ENCODE data around the gene EMID1. TPM values are rescaled to one million over a fixed set of nuclear protein-coding genes. Genes with fewer than 3 reads are reported as not detected.

Gene EMID1
- total RNA-seq, 3 donors from 2014 or later (not counting 1 experiment from before 2014, with no cell fraction given) = 0.59 to 1.3 (median 0.65) TPM

GRCh38 chr22:29288837-29289236 is 83.1 kb downstream of the EMID1 start:
- DNase-seq = no peak
- Mint-ChIP-seq H3K27me3 (ENCODE audit: low read depth in 2 of 2) (no peaks in the 10 kb centered on the region), H3K27ac (peak overlapping the region; percentile 51 to 63), H3K9me3 (no peaks in the 10 kb centered on the region), H3K4me3 (no peak overlapping the region), H3K36me3 (peaks cover 41% of the 10 kb centered on the region), H3K4me1 (peaks cover 32 to 39% of the 10 kb centered on the region in 2 donors)
- TF ChIP-seq, protein P1, sequence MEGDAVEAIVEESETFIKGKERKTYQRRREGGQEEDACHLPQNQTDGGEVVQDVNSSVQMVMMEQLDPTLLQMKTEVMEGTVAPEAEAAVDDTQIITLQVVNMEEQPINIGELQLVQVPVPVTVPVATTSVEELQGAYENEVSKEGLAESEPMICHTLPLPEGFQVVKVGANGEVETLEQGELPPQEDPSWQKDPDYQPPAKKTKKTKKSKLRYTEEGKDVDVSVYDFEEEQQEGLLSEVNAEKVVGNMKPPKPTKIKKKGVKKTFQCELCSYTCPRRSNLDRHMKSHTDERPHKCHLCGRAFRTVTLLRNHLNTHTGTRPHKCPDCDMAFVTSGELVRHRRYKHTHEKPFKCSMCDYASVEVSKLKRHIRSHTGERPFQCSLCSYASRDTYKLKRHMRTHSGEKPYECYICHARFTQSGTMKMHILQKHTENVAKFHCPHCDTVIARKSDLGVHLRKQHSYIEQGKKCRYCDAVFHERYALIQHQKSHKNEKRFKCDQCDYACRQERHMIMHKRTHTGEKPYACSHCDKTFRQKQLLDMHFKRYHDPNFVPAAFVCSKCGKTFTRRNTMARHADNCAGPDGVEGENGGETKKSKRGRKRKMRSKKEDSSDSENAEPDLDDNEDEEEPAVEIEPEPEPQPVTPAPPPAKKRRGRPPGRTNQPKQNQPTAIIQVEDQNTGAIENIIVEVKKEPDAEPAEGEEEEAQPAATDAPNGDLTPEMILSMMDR (IDR thresholded peaks at IDR 0.05) = no peak
- Histone ChIP-seq H3K27ac (ENCODE audit: low read length) (no peak overlapping the region), H3K27me3 (ENCODE audit: control insufficient read depth, insufficient read depth, low read length) (no peaks in the 10 kb centered on the region), H3K4me1 (ENCODE audit: control insufficient read depth, insufficient read depth, low read length) (no peaks in the 10 kb centered on the region), H3K4me3 (ENCODE audit: low read length) (no peak overlapping the region), H3K9me3 (ENCODE audit: control insufficient read depth, insufficient read depth, low read length) (no peaks in the 10 kb centered on the region), H3K36me3 (ENCODE audit: control insufficient read depth, insufficient read depth, low read length) (peaks cover 90% of the 10 kb centered on the region)
- intact Hi-C loops (cut with micrococcal nuclease) = loop anchor here (1.0 kb wide), 1 partner anchor 18 kb away; no protein-coding TSS in a partner anchor
- ATAC-seq = no peak
- WGBS (ENCODE audit: insufficient coverage) = 50% methylated on average over 2 of the region's 2 CpGs

- no peak overlapping the region for H3K4me3 Mint-ChIP-seq
- peaks cover 41% of the 10 kb centered on the region for H3K36me3 Mint-ChIP-seq
- no peak overlapping the region for H3K27ac ChIP-seq (ENCODE audit: low read length)
- no peak for DNase-seq
- H3K9me3 Mint-ChIP-seq = no peaks in the 10 kb centered on the region
- WGBS (ENCODE audit: insufficient coverage) = 88% methylated on average over 5 of the region's 5 CpGs
- TF ChIP-seq, protein P1 (IDR thresholded peaks at IDR 0.05) = no peak
- no peaks in the 10 kb centered on the region for H3K27me3 Mint-ChIP-seq (ENCODE audit: low read depth in 2 of 2)
- H3K4me3 ChIP-seq (ENCODE audit: low read length) = no peak overlapping the region
- no peaks in the 10 kb centered on the region for H3K4me1 ChIP-seq (ENCODE audit: control insufficient read depth, insufficient read depth, low read length)
- H3K36me3 ChIP-seq (ENCODE audit: control insufficient read depth, insufficient read depth, low read length) = peaks cover 92% of the 10 kb centered on the region
- ATAC-seq = no peak
- peaks cover 32 to 39% of the 10 kb centered on the region in 2 donors for H3K4me1 Mint-ChIP-seq
- intact Hi-C loops (cut with micrococcal nuclease) = no loop called here
- no peaks in the 10 kb centered on the region for H3K9me3 ChIP-seq (ENCODE audit: control insufficient read depth, insufficient read depth, low read length)
- H3K27me3 ChIP-seq (ENCODE audit: control insufficient read depth, insufficient read depth, low read length) = no peaks in the 10 kb centered on the region
- no peak overlapping the region for H3K27ac Mint-ChIP-seq
These were observed 84.4 kb downstream of the EMID1 start for GRCh38 chr22:29290061-29290460.

- H3K4me1 ChIP-seq (ENCODE audit: control insufficient read depth, insufficient read depth, low read length) = no peaks in the 10 kb centered on the region
- ATAC-seq = peak in 1 of 3 donors; percentile 15
- H3K4me3 ChIP-seq (ENCODE audit: low read length) = no peak overlapping the region
- no peaks in the 10 kb centered on the region for H3K27me3 Mint-ChIP-seq (ENCODE audit: low read depth in 2 of 2)
- H3K27ac ChIP-seq (ENCODE audit: low read length) = no peak overlapping the region
- no peaks in the 10 kb centered on the region for H3K9me3 ChIP-seq (ENCODE audit: control insufficient read depth, insufficient read depth, low read length)
- H3K27ac Mint-ChIP-seq = no peak overlapping the region
- no peak for DNase-seq
- H3K27me3 ChIP-seq (ENCODE audit: control insufficient read depth, insufficient read depth, low read length) = no peaks in the 10 kb centered on the region
- intact Hi-C loops (cut with micrococcal nuclease) = no loop called here
- TF ChIP-seq, protein P1 (IDR thresholded peaks at IDR 0.05) = no peak
- peaks cover 41% of the 10 kb centered on the region for H3K36me3 Mint-ChIP-seq
- WGBS (ENCODE audit: insufficient coverage) = 91% methylated on average over 6 of the region's 7 CpGs
- peaks cover 94% of the 10 kb centered on the region for H3K36me3 ChIP-seq (ENCODE audit: control insufficient read depth, insufficient read depth, low read length)
- H3K9me3 Mint-ChIP-seq = no peaks in the 10 kb centered on the region
- no peak overlapping the region for H3K4me3 Mint-ChIP-seq
- H3K4me1 Mint-ChIP-seq = peaks cover 32 to 34% of the 10 kb centered on the region in 2 donors
These were observed 85.5 kb downstream of the EMID1 start for GRCh38 chr22:29291215-29291614.

DNA sequence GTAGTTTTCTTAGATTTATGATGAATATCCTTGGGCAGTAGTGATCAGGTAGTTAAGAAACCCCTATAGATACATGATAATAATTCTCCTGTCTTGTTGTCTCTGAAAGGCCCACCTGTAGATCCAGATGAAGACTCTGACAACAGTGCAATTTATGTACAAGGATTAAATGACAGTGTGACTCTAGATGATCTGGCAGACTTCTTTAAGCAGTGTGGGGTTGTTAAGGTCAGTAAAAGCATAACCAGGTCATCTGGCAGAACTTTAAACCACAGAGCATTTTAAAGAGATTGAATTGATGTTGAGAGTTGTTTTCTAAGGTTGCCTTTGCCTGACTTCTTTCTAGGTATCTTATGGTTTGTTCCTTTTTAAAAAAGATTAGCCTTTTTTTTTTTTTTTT is 86.7 kb downstream of the EMID1 start:
- H3K4me1 Mint-ChIP-seq = peaks cover 25 to 26% of the 10 kb centered on the region in 2 donors
- TF ChIP-seq, protein P1 (IDR thresholded peaks at IDR 0.05) = no peak
- H3K27ac Mint-ChIP-seq = peak overlapping the region; percentile 38 to 58
- H3K9me3 ChIP-seq (ENCODE audit: control insufficient read depth, insufficient read depth, low read length) = no peaks in the 10 kb centered on the region
- H3K27me3 ChIP-seq (ENCODE audit: control insufficient read depth, insufficient read depth, low read length) = no peaks in the 10 kb centered on the region
- no peak overlapping the region for H3K4me3 Mint-ChIP-seq
- H3K36me3 ChIP-seq (ENCODE audit: control insufficient read depth, insufficient read depth, low read length) = peaks cover 99% of the 10 kb centered on the region
- H3K27ac ChIP-seq (ENCODE audit: low read length) = no peak overlapping the region
- intact Hi-C loops (cut with micrococcal nuclease) = no loop called here
- DNase-seq (no peak), ATAC-seq (peak in 1 of 3 donors; percentile 7)
- no peaks in the 10 kb centered on the region for H3K9me3 Mint-ChIP-seq
- peaks cover 31% of the 10 kb centered on the region for H3K36me3 Mint-ChIP-seq
- no peaks in the 10 kb centered on the region for H3K27me3 Mint-ChIP-seq (ENCODE audit: low read depth in 2 of 2)
- H3K4me1 ChIP-seq (ENCODE audit: control insufficient read depth, insufficient read depth, low read length) = no peaks in the 10 kb centered on the region
- H3K4me3 ChIP-seq (ENCODE audit: low read length) = no peak overlapping the region

All from natural killer cell (primary cell).